CD4-positive, alpha-beta memory T cell (primary cell): ENCODE results near the gene RBPJ. TPM values are rescaled to one million over a fixed set of nuclear protein-coding genes. Genes with fewer than 3 reads are reported as not detected.

ENCODE experiments used
- CTCF ChIA-PET: fragments of 350-600 bp; sonication (Branson Sonifier 250); formaldehyde crosslinking; loops from one replicate; lab custom pipeline; 2021; ENCODE audit warnings: inconsistent platforms; ENCODE audit not compliant: partially characterized antibody; lab: Charles Lee
- POLR2A ChIA-PET: fragments of 350-600 bp; sonication (Branson Sonifier 250); formaldehyde crosslinking; loops from one replicate; lab custom pipeline; 2021; ENCODE audit not compliant: partially characterized antibody; lab: Charles Lee
- DNase-seq, 5 donors: peaks; one replicate each; pipeline versions ENCODE4 v3.0.0 to v3.0.0-alpha.2; 2020 to 2022; ENCODE audit warnings: mixed read lengths in 1 of 5
- H3K27ac ChIP-seq: one replicate; pipeline ENCODE4 v1.7.0; 2013; ENCODE audit warnings: low read depth, low read length
- H3K27me3 ChIP-seq: 2 replicates; pipeline ENCODE4 v1.7.0; 2013; ENCODE audit warnings: mild to moderate bottlenecking, low read length, moderate library complexity; ENCODE audit not compliant: insufficient read depth
- H3K36me3 ChIP-seq: 2 replicates; pipeline ENCODE4 v1.7.0; 2013; ENCODE audit warnings: mild to moderate bottlenecking, low read length, moderate library complexity; ENCODE audit not compliant: insufficient read depth
- H3K4me1 ChIP-seq: 2 replicates; pipeline ENCODE4 v1.7.0; 2013; ENCODE audit warnings: mild to moderate bottlenecking, low read length, moderate library complexity; ENCODE audit not compliant: insufficient read depth
- H3K4me3 ChIP-seq, 2 donors: one replicate each; pipeline ENCODE4 v1.7.0; 2013; ENCODE audit warnings: low read length in 2 of 2, mild to moderate bottlenecking in 1 of 2
- H3K9me3 ChIP-seq, 2 donors: one replicate each; pipeline ENCODE4 v1.7.0; 2013; ENCODE audit warnings: low read length in 2 of 2, control low read depth in 1 of 2; ENCODE audit not compliant: control insufficient read depth in 1 of 2
- H3K27ac Mint-ChIP-seq, 7 donors: one replicate each; pipeline ENCODE4 v1.8.0; 2020 to 2021; ENCODE audit warnings: mixed read lengths in 7 of 7, mild to moderate bottlenecking in 6 of 7, inconsistent platforms in 3 of 7, moderate library complexity in 3 of 7
- H3K27me3 Mint-ChIP-seq, 2 donors: one replicate each; pipeline ENCODE4 v1.8.0; 2020 to 2021; ENCODE audit warnings: mixed read lengths in 2 of 2
- H3K36me3 Mint-ChIP-seq, 2 donors: one replicate each; pipeline ENCODE4 v1.8.0; 2020 to 2021; ENCODE audit warnings: mixed read lengths in 2 of 2, inconsistent platforms in 1 of 2, mild to moderate bottlenecking in 1 of 2
- H3K4me1 Mint-ChIP-seq, 4 donors: one replicate each; pipeline ENCODE4 v1.8.0; 2020 to 2021; ENCODE audit warnings: mixed read lengths in 4 of 4, mild to moderate bottlenecking in 1 of 4
- H3K4me3 Mint-ChIP-seq, 8 donors: one replicate each; pipeline ENCODE4 v1.8.0; 2020 to 2021; ENCODE audit warnings: mixed read lengths in 8 of 8, mild to moderate bottlenecking in 7 of 8, moderate library complexity in 6 of 8, inconsistent platforms in 3 of 8
- H3K9me3 Mint-ChIP-seq, 8 donors: one replicate each; pipeline ENCODE4 v1.8.0; 2020 to 2021; ENCODE audit warnings: mixed read lengths in 8 of 8, mild to moderate bottlenecking in 5 of 8, inconsistent platforms in 3 of 8, moderate library complexity in 1 of 8
- intact Hi-C: fragments of 100-400 bp; cut with micrococcal nuclease; formaldehyde crosslinking; loops from one replicate; pipeline ENCODE4 v1.15.1; 2023
- polyA plus RNA-seq, 2 donors: library from polyadenylated mRNA; unstranded; fragments of 300-500 nt; fragmentation: Illumina TruSeq; gene quantifications; one replicate each; pipeline ENCODE4 v1.2.3, GENCODE V29; 2021
- total RNA-seq, 2 experiments: library from RNA; stranded (reverse); gene quantifications; one replicate each; pipeline ENCODE4 v1.2.3, GENCODE V29; 2021

RBPJ gene
- total and polyA plus RNA-seq, 4 experiments from 2014 or later: 75.2 to 96.3 (median 91.5) TPM

- no peak overlapping the region for H3K4me3 ChIP-seq
- ChIA-PET CTCF (interaction anchor here (0.8 to 13.3 kb wide), 25 partner anchors 12 to 555 kb away, joined by 3 to 300 read pairs (median 8); partner anchors contain the start of gene RBPJ), POLR2A (interaction anchor here (1.3 to 1.8 kb wide), 2 partner anchors 13 to 77 kb away, joined by 5 to 8 read pairs; no protein-coding TSS in a partner anchor)
- Mint-ChIP-seq H3K27me3 (no peaks in the 10 kb centered on the region), H3K9me3 (no peaks in the 10 kb centered on the region), H3K27ac (peak overlapping the region in 3 of 7 donors; percentile 53 to 63 (median 63)), H3K4me1 (peaks cover 42 to 50% (median 48%) of the 10 kb centered on the region in 4 donors), H3K4me3 (peak overlapping the region in 1 of 8 donors; percentile 52), H3K36me3 (peaks cover 0 to 1% of the 10 kb centered on the region in 2 donors)
- H3K4me1 ChIP-seq: peaks cover 27% of the 10 kb centered on the region
- DNase-seq: no peak
- intact Hi-C loops: loop anchor here (5.0 kb wide), 1 partner anchor 41 kb away; no protein-coding TSS in a partner anchor
- no peaks in the 10 kb centered on the region for H3K9me3 ChIP-seq
- no peaks in the 10 kb centered on the region for H3K27me3 ChIP-seq
- H3K36me3 ChIP-seq: no peaks in the 10 kb centered on the region
- no peak overlapping the region for H3K27ac ChIP-seq
These were observed 10.7 kb downstream of the RBPJ start for GRCh38 chr4:26331380-26331950.

- H3K4me1 Mint-ChIP-seq: peaks cover 39 to 56% (median 44%) of the 10 kb centered on the region in 4 donors
- H3K27ac Mint-ChIP-seq: peak overlapping the region in 1 of 7 donors; percentile 34
- H3K4me3 Mint-ChIP-seq: peak overlapping the region in 1 of 8 donors; percentile 14
- ChIA-PET CTCF (interaction anchor here (8.7 to 13.3 kb wide), 3 partner anchors 11 to 347 kb away, joined by 85 to 300 read pairs (median 117); no protein-coding TSS in a partner anchor), POLR2A (interaction anchor here (0.6 kb wide), 1 partner anchor 22 kb away, joined by 4 read pairs; no protein-coding TSS in a partner anchor)
- peaks cover 26% of the 10 kb centered on the region for H3K4me1 ChIP-seq
- intact Hi-C loops: loop anchor here (5.0 kb wide), 1 partner anchor 38 kb away; no protein-coding TSS in a partner anchor
- H3K36me3 Mint-ChIP-seq: peaks cover 0 to 3% of the 10 kb centered on the region in 2 donors
- H3K9me3 Mint-ChIP-seq: no peaks in the 10 kb centered on the region
- no peaks in the 10 kb centered on the region for H3K27me3 Mint-ChIP-seq
- DNase-seq: no peak
- no peaks in the 10 kb centered on the region for H3K9me3 ChIP-seq
- H3K4me3 ChIP-seq: no peak overlapping the region
- no peaks in the 10 kb centered on the region for H3K27me3 ChIP-seq
- H3K36me3 ChIP-seq: no peaks in the 10 kb centered on the region
- H3K27ac ChIP-seq: no peak overlapping the region
These were observed 13.6 kb downstream of the RBPJ start for GRCh38 chr4:26334366-26334765.

GRCh38 chr4:26337612-26338011, 16.8 kb downstream of the RBPJ start:
- Histone ChIP-seq H3K9me3 (no peaks in the 10 kb centered on the region), H3K4me1 (peaks cover 34% of the 10 kb centered on the region), H3K27ac (no peak overlapping the region), H3K27me3 (no peaks in the 10 kb centered on the region), H3K36me3 (no peaks in the 10 kb centered on the region), H3K4me3 (no peak overlapping the region)
- Mint-ChIP-seq H3K9me3 (no peaks in the 10 kb centered on the region), H3K27me3 (no peaks in the 10 kb centered on the region), H3K4me1 (peaks cover 41 to 62% (median 51%) of the 10 kb centered on the region in 4 donors), H3K4me3 (peak overlapping the region in 1 of 8 donors; percentile 39), H3K36me3 (peaks cover 0 to 6% of the 10 kb centered on the region in 2 donors), H3K27ac (no peak overlapping the region)
- intact Hi-C loops: no loop called here
- DNase-seq: no peak
- ChIA-PET CTCF (interaction anchor here (0.9 kb wide), 1 partner anchor 300 kb away, joined by 3 read pairs; no protein-coding TSS in a partner anchor), POLR2A (no interaction called here)

- Mint-ChIP-seq H3K4me1 (peaks cover 44 to 65% (median 54%) of the 10 kb centered on the region in 4 donors), H3K27ac (peak overlapping the region in 3 of 7 donors; percentile 24 to 65 (median 32)), H3K9me3 (no peaks in the 10 kb centered on the region), H3K27me3 (no peaks in the 10 kb centered on the region), H3K4me3 (peak overlapping the region in 4 of 8 donors; percentile 6 to 40 (median 9)), H3K36me3 (peaks cover 7 to 12% of the 10 kb centered on the region in 2 donors)
- ChIA-PET CTCF (interaction anchor here (0.6 to 14.9 kb wide), 4 partner anchors 9 to 355 kb away, joined by 3 to 117 read pairs (median 4); no protein-coding TSS in a partner anchor), POLR2A (no interaction called here)
- no peak overlapping the region for H3K4me3 ChIP-seq
- DNase-seq: no peak
- H3K27ac ChIP-seq: no peak overlapping the region
- H3K36me3 ChIP-seq: no peaks in the 10 kb centered on the region
- H3K4me1 ChIP-seq: peaks cover 39% of the 10 kb centered on the region
- H3K9me3 ChIP-seq: no peaks in the 10 kb centered on the region
- H3K27me3 ChIP-seq: no peaks in the 10 kb centered on the region
- intact Hi-C loops: no loop called here
These were observed 21.7 kb downstream of the RBPJ start for GRCh38 chr4:26342328-26343037.

- CTCF ChIA-PET: interaction anchor here (0.6 to 14.9 kb wide), 2 partner anchors 13 to 355 kb away, joined by 3 to 117 read pairs; no protein-coding TSS in a partner anchor
- peaks cover 9 to 10% of the 10 kb centered on the region in 2 donors for H3K36me3 Mint-ChIP-seq
These were observed 22.2 kb downstream of the RBPJ start for GRCh38 chr4:26343038-26343398.

GRCh38 chr4:26344901-26345564, 24.2 kb downstream of the RBPJ start:
- POLR2A ChIA-PET: interaction anchor here (0.9 kb wide), 1 partner anchor 15 kb away, joined by 3 read pairs; no protein-coding TSS in a partner anchor
- Mint-ChIP-seq H3K4me3 (no peak overlapping the region), H3K9me3 (no peaks in the 10 kb centered on the region), H3K27me3 (no peaks in the 10 kb centered on the region), H3K27ac (peak overlapping the region in 3 of 7 donors; percentile 26 to 81 (median 80)), H3K4me1 (peaks cover 49 to 74% (median 63%) of the 10 kb centered on the region in 4 donors), H3K36me3 (peaks cover 9 to 10% of the 10 kb centered on the region in 2 donors)
- Histone ChIP-seq H3K4me3 (no peak overlapping the region), H3K36me3 (no peaks in the 10 kb centered on the region), H3K27ac (no peak overlapping the region), H3K4me1 (peaks cover 39% of the 10 kb centered on the region), H3K9me3 (no peaks in the 10 kb centered on the region), H3K27me3 (no peaks in the 10 kb centered on the region)
- CTCF ChIA-PET: interaction anchor here (0.8 to 14.9 kb wide), 3 partner anchors 9 to 263 kb away, joined by 4 to 117 read pairs (median 5); no protein-coding TSS in a partner anchor
- no peak for DNase-seq
- intact Hi-C loops: no loop called here

More at GRCh38 chr4:26343038-26343398, 22.2 kb downstream of the RBPJ start:
- no peaks in the 10 kb centered on the region for H3K36me3 ChIP-seq
- Mint-ChIP-seq H3K4me3 (peak overlapping the region in 2 of 8 donors; percentile 0 to 2), H3K27me3 (no peaks in the 10 kb centered on the region), H3K27ac (no peak overlapping the region), H3K9me3 (no peaks in the 10 kb centered on the region), H3K4me1 (peaks cover 43 to 63% (median 53%) of the 10 kb centered on the region in 4 donors)
- H3K27me3 ChIP-seq: no peaks in the 10 kb centered on the region
- H3K4me3 ChIP-seq: no peak overlapping the region
- no peaks in the 10 kb centered on the region for H3K9me3 ChIP-seq
- no peak overlapping the region for H3K27ac ChIP-seq
- intact Hi-C loops: no loop called here
- DNase-seq: no peak
- POLR2A ChIA-PET: no interaction called here
- peaks cover 39% of the 10 kb centered on the region for H3K4me1 ChIP-seq
